GM19438 (cell line): ENCODE results near the gene BTRC.
"Not testable (repeated sequence)": the region's sequence is repeated elsewhere in the genome, so short reads cannot be mapped to it uniquely, and the experiment has no call there.

ENCODE experiments used
- ATAC-seq: cut with Tn5 transposase; IDR thresholded peaks from one replicate; pipeline ENCODE4 v1.9.1; 2021; ENCODE audit warnings: low read depth; ENCODE audit not compliant: unreplicated experiment

BTRC gene

DNA sequence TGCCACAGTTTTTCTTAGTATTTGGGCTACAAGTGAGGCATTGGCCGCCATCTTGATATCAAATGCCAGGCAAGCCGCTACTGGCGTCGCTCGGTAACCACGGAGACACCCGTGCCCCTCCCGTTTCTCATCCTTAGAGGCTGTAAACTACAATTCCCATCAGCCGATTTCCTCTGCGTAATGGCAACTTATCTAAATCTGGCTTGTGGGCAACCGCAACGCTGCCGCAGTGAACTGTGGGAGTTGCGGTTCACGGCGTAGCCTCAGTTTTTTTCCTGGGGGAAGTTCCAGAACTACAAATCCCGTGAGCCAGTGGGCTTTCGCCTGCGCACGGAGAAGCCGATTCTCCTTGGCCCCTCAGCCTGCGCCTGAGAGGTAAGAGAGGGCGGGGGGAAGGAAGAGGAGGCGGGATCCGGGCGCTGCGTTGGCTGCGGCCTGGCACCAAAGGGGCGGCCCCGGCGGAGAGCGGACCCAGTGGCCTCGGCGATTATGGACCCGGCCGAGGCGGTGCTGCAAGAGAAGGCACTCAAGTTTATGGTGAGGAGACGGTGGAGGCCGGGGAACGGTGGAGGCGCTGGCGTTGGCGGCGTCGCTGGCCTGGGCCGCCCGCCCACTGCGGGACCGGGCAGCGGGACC lies at the start of gene BTRC:
Gene BTRC, plus strand, starts transcription at position 474 of the 636 bp plus-strand sequence. Its CDS starts 16 bp downstream, at position 490.
- peak; percentile 94 for ATAC-seq

DNA sequence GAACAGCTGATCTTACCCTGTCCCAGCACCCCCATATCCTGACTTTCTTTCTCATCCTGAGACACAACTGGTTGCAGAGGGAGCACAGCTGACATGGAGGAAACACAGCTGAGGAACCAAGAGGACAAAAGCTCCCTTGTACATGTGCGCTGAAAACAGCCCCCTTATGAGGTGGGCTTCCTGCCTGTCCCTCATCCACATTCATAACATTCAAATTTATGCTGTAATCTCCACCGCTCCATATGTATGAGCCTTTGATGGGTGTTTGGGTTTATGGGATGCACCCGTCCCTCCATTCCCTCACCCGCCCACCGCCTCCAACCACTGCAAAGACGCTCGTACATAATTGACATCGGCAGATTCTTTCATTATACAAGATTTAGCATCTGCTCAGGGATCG lies 49.6 kb upstream of the BTRC start:
- no peak for ATAC-seq

DNA sequence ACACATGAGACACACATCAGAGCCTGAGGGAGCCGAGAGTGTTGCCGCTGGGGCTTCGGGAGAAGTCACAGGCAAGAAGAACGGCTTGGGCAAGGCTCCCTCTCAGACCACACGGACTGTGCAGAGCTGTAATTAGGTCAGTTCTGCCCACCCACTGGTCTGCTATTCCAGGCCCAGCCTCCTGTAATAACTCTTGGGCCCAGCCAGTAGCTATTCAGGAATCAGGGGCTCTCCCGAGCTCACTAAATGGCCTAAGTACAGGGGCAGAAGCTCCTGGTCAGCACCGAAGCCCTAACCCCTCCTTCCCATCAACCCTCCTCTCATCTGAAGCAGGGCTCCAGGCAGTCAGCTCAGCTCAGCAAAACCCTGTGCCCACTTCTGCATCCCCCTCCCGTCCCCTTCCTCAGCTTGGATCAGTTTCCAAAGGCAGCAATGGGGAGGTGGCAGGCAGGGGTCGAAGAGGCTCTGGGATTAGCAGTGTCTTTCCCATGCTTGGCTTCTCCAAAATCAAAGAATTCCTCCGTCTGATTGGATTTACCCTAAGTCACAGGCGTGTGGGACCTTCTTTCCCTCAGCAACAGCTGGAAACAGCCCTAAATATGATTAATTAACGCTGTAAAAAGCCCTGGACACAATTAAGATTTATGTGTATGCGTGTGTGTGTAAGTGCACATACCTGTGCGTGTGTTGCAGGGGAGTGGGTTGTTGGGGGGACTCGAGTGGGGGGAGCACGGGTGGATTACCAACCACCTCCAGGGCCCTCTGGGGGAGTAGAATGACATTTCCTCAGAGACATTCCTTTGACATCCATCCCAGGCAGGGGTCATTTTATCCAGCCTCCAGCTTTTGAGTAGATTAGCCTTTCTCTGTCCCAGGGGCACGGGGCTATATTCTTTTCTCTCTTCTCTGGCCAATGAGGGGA lies 48.4 kb upstream of the BTRC start:
- ATAC-seq = no peak

DNA sequence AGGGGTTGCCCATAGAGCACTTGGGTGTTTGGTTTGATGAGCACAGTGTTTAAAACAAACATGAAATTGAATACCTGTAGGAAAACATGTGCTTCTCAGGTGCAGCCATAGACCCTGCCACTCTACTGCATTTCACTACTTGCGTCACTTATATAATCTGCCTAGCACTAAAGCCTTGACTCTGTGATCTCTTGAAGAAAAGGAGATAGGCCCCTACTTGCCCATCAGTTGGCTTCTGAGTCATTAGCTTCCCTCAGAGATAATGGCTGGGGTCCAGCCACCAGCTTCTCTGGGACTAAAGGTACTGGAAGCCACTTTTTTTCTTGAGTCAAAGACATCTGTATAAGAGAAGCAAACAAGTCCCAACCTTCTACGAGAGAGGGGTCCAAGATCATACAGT lies 45.9 kb upstream of the BTRC start:
- no peak for ATAC-seq

DNA sequence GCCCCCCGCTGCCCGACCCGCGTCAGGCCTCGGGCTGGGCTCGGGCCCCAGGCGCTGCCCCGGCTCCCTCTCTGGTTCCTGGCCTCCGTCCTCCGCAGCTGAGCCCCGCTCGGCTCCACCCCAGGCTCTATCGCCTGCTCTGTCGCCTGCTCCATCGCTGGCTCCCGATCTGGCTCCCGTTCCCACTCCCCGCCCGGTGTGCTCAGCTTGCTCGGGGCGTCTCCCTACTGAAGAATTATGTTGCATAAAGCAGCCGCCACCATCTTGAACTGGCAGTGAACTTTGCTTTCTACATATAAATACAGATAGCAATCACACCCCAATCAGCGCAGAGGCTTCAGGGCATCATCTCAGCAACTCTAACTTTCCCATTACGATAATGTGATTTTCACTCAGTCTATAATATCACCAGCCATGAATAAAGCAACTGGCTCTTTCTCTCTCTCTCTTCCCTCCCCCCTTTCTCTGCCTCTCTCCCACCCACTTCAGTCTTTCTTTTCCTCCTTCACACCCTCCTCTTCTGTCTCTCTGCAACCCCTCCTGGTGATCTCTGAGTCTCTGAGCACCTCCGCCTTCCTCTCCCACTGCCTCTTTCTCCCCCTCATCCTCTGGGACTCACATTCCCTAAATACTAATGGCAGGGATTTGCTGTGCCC lies 43.3 kb upstream of the BTRC start:
- ATAC-seq = no peak

DNA sequence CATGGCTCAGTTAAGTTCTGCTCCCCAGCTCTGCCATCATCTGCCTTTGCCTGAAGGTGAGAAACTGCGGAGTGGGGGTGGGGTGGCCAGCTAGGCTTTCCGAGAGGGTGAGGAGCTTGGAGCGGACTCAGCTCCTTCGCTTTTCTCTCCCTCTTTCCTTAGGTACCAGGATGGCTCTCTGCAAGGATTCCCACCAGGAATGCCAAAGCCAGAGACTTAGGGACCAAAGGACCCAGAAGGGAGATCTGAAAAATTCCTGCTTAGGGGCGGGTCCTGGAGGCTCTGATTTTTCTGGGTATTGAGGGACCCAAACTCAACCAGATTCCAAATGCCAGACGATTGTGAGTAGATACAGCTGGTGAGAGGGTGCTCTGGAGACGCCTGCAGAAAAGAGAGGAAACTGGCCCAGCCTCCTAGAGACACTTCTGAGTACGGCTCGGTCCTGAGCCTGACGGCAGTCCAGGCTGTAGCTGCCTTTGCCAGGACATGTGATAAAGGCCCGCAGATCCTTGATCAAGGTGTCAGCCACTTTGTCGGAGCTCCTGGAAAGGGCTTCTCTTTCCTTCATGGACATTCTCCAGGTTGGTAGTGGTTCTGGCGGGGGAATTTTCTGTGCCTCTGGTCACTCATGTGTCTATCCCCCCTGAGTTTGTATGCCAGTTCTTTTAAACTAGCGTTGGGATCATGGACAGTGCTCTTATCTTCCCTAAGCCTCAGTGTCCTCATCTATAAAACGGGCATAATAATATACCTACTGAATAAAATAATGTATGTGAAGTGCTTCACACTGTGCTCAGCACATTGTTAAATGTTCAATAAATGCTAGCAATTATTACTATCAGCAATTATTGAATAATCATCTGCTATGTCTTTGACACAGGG lies 42.5 kb upstream of the BTRC start:
- ATAC-seq = no peak

DNA sequence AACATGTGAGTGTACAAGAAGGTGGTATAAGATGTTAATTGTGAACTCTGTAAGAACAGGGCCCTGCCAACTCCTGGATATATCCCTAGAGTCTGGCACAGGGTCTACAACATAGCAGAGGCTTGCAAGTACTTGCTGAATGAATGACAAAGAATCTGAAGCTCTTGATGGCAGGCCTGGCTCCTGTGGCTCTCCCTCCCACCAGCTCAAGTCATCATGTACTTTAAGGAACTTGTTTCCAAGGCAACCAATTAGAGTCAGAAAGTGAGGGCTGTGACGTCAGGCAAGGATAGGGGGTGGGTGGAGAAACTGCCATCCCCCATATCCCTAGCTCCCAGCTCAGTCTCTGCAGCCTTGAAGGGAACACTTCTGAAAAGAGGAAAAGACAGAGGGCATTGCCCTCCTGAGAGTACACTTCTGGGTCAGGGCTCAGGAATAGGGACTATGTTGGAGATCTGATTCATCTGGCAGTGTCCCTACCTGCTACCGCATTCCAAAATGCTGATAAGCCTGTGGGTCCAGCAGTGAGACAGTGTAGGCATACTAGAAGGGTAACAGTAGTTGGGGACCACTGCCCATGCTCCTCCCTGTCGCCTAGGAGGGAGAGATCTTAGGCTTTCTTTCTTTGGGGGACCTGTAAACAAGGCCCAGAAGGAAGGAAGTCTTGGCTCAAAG lies 34.6 kb upstream of the BTRC start:
- ATAC-seq = no peak

DNA sequence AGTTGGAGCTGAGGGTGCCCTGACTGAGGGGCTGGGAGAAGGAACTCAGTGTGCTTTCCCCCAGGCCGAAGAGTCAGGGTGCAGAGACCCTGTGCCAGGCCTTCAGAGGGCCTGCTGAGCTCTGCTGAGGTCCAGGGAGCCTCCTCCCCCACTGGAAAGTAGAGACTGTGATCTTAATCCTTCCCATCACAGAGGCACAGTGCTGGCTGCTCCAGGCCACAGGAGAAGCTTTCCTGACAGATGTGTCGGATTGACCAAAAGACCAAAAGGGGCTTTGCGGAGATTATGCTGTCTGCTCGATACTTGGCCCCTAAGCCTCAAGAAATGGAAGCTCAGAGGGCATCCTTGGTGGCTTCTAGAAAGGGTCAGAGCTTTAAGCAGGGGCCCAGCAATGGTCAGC lies 32.9 kb upstream of the BTRC start:
- no peak for ATAC-seq

DNA sequence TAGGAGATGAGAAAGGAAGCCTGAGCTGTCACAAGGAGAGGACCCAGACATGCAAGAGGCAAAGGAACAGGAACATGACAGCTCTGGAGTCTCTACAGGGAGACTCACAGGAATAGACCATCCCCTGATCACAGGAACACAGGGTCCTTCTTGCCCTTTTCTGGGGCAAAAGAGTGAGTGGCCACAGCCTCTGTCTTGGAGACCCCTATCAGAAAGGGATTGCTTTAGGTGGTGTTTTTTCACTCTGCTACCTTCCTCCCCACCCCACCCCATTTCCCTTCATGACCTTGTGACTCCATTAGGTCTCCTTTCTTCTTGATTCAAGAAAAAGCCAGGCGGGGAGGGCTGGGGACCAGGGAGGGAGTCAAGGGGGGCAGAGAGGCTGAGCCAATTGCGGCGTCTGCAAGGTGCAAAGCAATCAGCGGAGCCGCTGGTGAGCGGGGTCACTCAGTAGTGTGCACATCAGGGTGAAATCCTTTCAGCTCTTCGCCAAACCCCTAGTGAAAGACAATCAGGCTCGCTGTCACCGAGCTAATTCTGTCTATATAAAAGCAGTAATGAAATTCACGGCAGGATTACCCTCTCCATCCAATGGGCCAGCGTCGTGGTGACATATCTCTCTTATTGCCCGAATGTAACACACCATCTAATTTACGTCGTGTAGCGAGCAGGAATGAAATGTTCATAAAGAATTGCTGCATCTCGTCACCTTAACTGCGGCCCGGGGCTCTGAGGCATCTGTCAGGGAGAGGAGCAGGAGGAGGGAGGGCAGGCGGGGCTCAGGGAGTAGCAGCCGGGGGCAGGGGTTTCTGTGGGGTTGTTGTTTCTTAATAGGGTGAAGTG lies 31.5 kb upstream of the BTRC start:
- ATAC-seq = no peak

DNA sequence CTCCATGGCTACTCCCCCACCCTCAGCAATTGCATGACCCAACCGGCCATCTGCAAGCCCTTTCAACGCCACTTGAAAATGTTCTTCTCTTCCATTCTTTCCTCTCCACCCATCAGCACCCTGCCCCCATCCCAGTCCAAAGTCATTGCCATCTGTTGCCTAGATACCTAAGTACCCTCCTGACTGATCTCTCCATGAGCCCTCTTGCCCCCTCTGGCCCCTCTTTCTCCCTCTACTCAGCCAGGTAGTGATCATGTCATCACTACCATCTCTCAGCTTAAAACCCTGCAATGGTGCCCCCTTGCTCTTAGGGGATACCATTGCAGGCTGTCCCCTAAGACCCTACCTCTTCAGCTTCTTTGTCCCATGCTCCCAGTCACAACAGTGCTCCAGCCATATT lies 30.5 kb upstream of the BTRC start:
- no peak for ATAC-seq

DNA sequence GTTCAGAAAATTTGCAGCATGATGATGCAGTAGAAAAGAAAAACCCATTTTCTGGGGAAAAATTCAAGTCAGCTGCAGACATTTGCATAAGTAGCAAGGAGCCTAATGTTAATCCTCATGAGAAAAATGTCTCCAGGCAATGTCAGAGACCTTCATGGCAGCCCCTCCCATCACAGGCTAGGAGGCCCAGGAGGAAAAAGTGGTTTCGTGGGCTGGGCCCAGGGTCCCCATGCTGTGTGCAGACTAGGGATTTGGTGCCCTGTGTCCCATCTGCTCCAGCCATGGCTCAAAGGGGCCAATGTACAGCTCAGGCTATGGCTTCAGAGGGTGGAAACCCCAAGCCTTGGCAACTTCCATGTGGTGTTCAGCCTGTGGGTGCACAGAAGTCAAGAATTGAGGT lies 26.5 kb upstream of the BTRC start:
- not testable (repeated sequence) for ATAC-seq

DNA sequence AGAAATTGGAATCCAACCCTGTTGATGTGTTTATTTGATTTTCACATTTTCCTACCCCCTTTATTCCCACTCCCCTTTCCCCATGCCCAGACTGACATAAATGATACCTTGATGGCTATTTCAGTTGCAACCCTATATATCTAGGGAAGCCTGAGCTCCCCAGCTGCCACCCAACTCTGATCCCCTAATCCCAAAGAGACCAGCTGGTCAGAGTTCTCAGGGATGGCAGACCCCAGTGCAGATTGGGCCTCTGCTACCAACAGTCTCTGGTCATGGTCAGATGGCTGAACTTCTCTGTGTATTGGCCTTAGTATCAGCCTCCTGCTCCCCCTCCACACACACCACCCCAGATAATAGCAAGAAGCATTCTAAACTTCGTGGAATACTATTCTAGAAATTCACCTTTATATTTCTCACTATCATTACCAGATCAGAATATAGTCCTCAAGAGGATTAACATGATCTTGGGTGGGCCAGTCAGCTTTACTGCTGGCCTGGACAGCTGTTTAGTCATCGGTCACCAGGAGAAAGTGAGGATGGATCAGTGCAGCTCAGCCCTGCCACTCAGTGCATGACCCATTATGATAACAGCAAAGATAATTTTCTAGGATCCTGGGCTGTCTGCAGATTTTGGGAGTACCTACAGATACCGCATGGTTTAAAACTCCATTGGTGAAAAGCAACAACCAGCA lies 24.5 kb upstream of the BTRC start:
- ATAC-seq = no peak

DNA sequence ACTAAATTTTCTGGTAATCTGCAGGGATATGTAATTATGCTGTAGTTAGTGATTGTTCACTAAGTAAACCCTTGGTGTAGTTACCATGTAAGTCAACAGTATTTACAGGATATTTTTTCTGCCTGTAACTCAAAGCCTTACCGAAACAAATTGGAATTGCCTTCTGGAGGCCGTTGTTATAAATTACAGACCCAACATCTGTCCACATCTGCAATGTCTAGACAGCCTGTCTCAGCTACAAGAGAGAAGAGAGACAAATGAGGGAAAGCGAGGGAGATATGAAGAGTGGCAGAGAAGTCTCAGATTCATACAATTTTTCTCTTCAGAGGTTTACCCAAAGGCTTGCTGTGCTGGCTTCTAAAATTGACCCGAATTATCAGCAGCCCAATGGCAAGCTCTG lies 23.7 kb upstream of the BTRC start:
- ATAC-seq = no peak

DNA sequence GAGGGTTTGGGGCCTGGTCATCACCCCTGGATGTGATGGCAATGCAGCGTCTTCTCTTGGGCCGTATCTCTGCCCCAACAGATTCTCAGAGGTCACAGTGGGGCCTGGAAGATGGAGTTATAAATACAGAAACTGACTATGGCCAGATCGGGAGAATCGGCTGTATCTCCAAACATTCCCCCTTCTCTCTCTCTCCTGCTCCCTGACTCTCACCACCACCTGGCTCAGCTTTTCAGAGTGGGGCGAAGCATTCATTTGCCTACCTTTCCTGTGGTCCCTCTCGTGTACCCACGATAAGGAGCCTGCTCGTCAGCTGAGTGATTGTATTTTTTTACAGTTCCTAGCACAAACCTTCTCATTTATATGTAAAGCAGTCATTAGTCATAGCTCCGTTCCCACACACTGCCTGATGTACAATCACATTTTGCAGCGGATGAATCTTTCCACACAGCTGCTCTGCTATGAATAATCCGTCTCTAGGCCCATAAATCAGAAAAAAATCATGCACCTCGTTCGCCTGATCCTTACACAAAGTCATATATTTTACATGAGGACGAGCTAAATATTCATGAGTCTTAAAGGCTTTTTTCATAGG lies 23.2 kb upstream of the BTRC start:
- no peak for ATAC-seq

DNA sequence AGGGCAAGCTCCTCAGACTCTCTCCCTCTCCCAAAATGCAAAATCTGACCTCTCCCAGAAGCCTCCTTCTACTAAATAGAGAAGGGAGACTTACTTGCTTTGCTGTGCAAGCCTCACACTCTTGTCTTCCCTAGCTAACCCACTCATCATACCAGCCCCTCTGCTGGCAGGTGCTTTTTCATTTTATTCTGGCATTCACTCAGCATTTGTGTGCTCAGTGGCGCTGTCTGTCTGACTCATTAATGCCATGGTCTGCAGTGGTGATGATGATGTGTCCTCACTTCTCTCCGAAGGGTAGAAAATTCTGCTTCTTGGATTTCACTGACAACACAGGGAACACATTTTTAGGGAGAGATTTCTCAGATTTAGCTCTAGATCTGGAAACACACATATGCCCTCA lies 22.0 kb upstream of the BTRC start:
- ATAC-seq = no peak

DNA sequence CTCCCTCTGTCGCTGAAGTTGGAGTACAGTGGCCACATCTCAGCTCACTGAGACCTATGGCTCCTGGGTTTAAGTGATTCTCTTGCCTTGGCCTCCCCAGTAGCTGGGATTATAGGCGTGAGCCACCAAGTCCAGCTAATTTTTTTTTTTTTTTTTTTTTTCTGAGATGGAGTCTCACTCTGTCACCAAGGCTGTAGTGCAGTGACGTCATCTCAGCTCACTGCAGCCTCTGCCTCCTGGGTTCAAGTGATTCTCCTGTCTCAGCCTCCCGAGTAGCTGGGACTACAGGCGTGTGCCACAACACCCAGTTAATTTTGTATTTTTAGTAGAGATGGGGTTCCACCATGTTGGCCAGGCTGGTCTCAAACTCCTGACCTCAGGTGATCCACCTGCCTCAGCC lies 19.7 kb upstream of the BTRC start:
- not testable (repeated sequence) for ATAC-seq

DNA sequence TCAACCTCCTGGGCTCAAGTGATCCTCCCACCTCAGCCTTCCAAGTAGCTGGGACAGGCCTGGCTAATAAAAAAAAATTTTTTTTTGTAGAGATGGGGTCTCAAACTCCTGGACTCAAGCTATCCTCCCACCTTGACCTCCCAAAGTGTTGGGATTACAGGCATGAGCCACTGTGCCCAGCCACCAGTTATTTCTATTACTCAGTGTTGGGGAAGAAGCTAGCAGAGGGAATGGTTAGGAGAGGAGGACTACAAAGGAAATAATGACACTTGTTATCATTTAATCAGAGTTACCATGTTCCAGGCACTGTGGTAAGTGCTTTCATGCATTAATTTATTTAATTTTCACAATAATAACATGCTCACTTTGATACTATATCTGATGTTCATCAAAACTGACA lies 17.6 kb upstream of the BTRC start:
- no peak for ATAC-seq

DNA sequence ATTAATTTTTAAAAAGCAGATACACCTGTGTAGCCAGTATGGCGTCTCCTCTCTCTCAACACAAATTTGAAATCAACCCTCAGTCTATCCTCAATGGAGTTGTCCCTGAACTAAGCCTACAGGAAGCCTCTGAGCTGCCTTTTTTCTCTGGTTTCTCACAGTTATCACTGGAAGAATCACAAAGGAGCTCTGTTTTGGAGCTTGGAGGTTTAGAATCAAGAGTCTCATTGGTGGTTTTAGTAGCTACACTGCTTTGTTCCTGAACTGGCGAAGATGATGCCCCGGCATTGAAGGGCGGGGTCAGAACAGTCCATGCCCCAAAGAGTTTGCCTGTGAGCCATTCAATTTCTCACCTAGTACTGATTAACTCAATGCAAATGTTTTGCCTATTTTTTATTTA lies 16.1 kb upstream of the BTRC start:
- no peak for ATAC-seq
